NOMO-1 treated with DMSO at 0.1 percent for 48 hours (cell line): ENCODE data around the gene PCBP4.

ENCODE experiments used
- DNase-seq: peaks from one replicate; lab custom pipeline; 2025; ENCODE audit not compliant: unreplicated experiment; lab: John Stamatoyannopoulos, UW

PCBP4 gene

DNA sequence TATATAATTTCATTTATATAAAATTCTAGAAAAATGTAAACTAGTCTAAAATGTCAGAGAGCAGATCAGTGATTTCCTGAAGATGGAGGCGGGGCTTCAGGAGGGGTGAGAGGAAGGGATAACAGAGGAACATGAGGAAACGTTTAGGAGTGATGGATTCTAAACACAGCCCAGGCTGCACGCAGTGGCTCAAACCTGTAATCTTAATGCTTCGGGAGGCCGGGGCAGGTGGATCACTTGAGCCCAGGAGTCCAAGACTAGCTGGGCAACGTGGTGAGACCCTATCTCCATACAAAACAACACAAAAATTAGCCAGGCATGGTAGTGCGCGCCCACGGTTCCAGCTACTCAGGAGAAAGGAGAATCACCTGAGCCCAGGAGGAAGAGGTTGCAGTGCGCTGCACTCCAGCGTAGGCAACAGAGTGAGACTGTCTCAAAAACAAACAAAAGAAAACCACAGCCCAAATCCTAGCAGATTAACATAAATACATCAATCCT, 46.1 kb downstream of the PCBP4 start:
- no peak for DNase-seq

DNA sequence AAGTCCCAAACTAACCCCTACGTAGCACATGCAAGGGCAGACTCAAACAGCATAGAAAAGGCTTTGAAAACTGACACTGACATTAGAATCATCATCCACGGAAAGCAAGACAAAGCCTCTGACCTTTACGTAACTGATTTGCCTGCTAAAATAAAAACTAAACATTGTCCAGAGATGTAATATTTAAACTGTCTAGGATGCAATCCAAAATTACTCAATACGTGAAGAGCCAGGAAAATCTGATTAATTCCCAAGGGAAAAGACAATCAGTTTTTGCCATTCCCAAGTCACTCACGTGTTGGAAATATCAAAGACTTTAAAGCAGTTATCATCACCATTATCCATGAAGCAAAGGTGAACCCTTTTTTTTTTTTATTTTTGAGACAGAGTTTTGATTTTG, 50.8 kb downstream of the PCBP4 start:
- no peak for DNase-seq

DNA sequence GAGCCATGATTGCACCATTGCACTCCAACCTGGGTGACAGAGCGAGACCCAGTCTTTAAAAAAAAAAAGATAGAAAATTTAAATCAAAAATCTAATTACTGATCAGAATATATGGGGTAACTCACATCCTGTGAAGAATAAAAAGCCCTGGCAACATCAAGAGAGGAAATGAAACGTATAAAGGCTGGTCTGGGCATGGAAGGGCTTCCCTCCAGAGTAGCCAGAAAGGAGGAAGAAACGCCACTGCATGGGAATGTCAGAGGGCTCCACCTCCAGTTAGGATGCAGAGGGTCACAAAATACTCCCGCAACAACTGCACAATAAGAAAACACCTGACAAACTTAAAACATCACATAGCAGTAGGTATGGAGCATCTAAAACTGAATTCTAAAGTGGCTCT, 59.2 kb downstream of the PCBP4 start:
- DNase-seq = no peak
